GM12878 (cell line): ENCODE measurements around the gene MRTFA. TPM values are rescaled to one million over a fixed set of nuclear protein-coding genes. Genes with fewer than 3 reads are reported as not detected.

Experiments
- ATAC-seq: fragments of 200-7000 bp; cut with Tn5 transposase; 3 replicates; pipeline ENCODE4 v1.9.1; 2020; ENCODE audit warnings: mild to moderate bottlenecking, moderate library complexity
- BruUV-seq: library from RNA; stranded (reverse); fragments of 400-500 nt; replicated peaks from 2 replicates; lab custom pipeline; 2021; lab: Mats Ljungman, UMichigan
- CTCF ChIA-PET: fragments of 300-600 bp; sonication (Branson Sonifier 250); formaldehyde crosslinking; extraction: SDS; loops from one replicate; lab custom pipeline; 2021; ENCODE audit warnings: inconsistent platforms; lab: Yijun Ruan, JAX
- POLR2A ChIA-PET: fragments of 350-600 bp; formaldehyde crosslinking; extraction: SDS; loops from one replicate; lab custom pipeline; 2021; ENCODE audit warnings: inconsistent platforms; lab: Charles Lee
- RAD21 ChIA-PET: fragments of 300-600 bp; sonication (Branson Sonifier 250); formaldehyde crosslinking; loops from one replicate; lab custom pipeline; 2023; ENCODE audit warnings: antibody characterized with exemption; ENCODE audit not compliant: unreplicated experiment; lab: Charles Lee
- SMC1A ChIA-PET: fragments of 300-600 bp; sonication (Branson Sonifier 250); formaldehyde crosslinking; loops from one replicate; lab custom pipeline; 2023; ENCODE audit not compliant: unreplicated experiment, uncharacterized antibody; lab: Charles Lee
- DNase-seq: peaks from one replicate; pipeline ENCODE4 v3.0.0-alpha.2; 2011; ENCODE audit warnings: low read depth, low spot score
- FAIRE-seq: peaks from 3 replicates; lab custom pipeline; 2011; peaks lifted over from hg19 to GRCh38; lab: Jason Lieb, UNC
- H2AFZ ChIP-seq: 2 replicates; pipeline ENCODE4 v1.6.0; 2011; ENCODE audit warnings: low read depth, low read length, control low read depth; ENCODE audit not compliant: control insufficient read depth
- H3K27ac ChIP-seq: 2 replicates; pipeline ENCODE4 v1.5.1; 2011; ENCODE audit warnings: control low read depth; ENCODE audit not compliant: control insufficient read depth, insufficient read depth
- H3K27me3 ChIP-seq, 2 experiments: replicated peaks in 1 of 2; 2 replicates each; pipeline versions ENCODE4 v1.6.0 to v1.6.1; 2011; ENCODE audit warnings: low read length in 1 of 2; ENCODE audit not compliant: control insufficient read depth in 2 of 2, insufficient read depth in 2 of 2
- H3K36me3 ChIP-seq, 2 experiments: 2 replicates each; pipeline ENCODE4 v1.5.1; 2011; ENCODE audit warnings: low read length in 1 of 2; ENCODE audit not compliant: control insufficient read depth in 2 of 2, insufficient read depth in 2 of 2
- H3K4me1 ChIP-seq: 2 replicates; pipeline ENCODE4 v1.6.1; 2011; ENCODE audit warnings: mild to moderate bottlenecking, low read length, moderate library complexity, mixed read lengths; ENCODE audit not compliant: control insufficient read depth, insufficient read depth
- H3K4me2 ChIP-seq: 2 replicates; pipeline ENCODE4 v1.6.0; 2011; ENCODE audit warnings: control low read depth; ENCODE audit not compliant: control insufficient read depth, insufficient read depth
- H3K4me3 ChIP-seq: fragments of 200-600 bp; sonication (generic); 2 replicates; pipeline ENCODE4 v1.5.1; 2016
- H3K79me2 ChIP-seq: 2 replicates; pipeline ENCODE4 v1.6.0; 2011; ENCODE audit warnings: low read length; ENCODE audit not compliant: control insufficient read depth, insufficient read depth
- H3K9ac ChIP-seq: 2 replicates; pipeline ENCODE4 v1.8.0; 2011; ENCODE audit warnings: low read length, control low read depth, mixed read lengths; ENCODE audit not compliant: control insufficient read depth, insufficient read depth
- H3K9me3 ChIP-seq: replicated peaks from 3 replicates; pipeline ENCODE4 v1.5.1; 2011; ENCODE audit warnings: mild to moderate bottlenecking, low read length; ENCODE audit not compliant: control insufficient read depth, insufficient read depth
- H4K20me1 ChIP-seq: 2 replicates; pipeline ENCODE4 v1.6.0; 2011; ENCODE audit not compliant: control insufficient read depth, insufficient read depth
- FOS ChIP-seq: IDR thresholded peaks from 3 replicates; pipeline ENCODE4 v1.6.1; 2011; ENCODE audit warnings: borderline replicate concordance; ENCODE audit not compliant: insufficient read length; ENCODE audit errors: extremely low read depth
- KDM1A ChIP-seq: fragments of 200-600 bp; sonication (generic); IDR thresholded peaks from 2 replicates; pipeline ENCODE4 v1.6.1; 2016; ENCODE audit warnings: borderline replicate concordance
- MAX ChIP-seq: IDR thresholded peaks from 2 replicates; pipeline ENCODE4 v1.6.1; 2012; ENCODE audit warnings: low read depth, low read length, improper control_type of control experiment
- MTA3 ChIP-seq: IDR thresholded peaks from 2 replicates; pipeline ENCODE4 v1.6.1; 2012; ENCODE audit warnings: low read length, inconsistent platforms, borderline replicate concordance
- MXI1 ChIP-seq: fragments of 150-350 bp; IDR thresholded peaks from 2 replicates; pipeline ENCODE4 v1.6.1; 2011; ENCODE audit warnings: low read depth, mild to moderate bottlenecking, inconsistent platforms, low read length, improper control_type of control experiment
- NFXL1 ChIP-seq: fragments of 450-650 bp; IDR thresholded peaks from 2 replicates; pipeline ENCODE4 v1.6.1; 2017; ENCODE audit warnings: antibody characterized with exemption, mild to moderate bottlenecking, borderline replicate concordance
- NFYB ChIP-seq: IDR thresholded peaks from 2 replicates; pipeline ENCODE4 v1.6.1; 2011; ENCODE audit warnings: low read depth, mild to moderate bottlenecking, low read length, improper control_type of control experiment, moderate library complexity; ENCODE audit not compliant: insufficient read depth
- POLR2AphosphoS5 ChIP-seq: IDR thresholded peaks from 2 replicates; pipeline ENCODE4 v1.6.1; 2011; ENCODE audit warnings: mild to moderate bottlenecking, low read length, inconsistent platforms
- SMARCA5 ChIP-seq: fragments of 450-650 bp; IDR thresholded peaks from 2 replicates; pipeline ENCODE4 v1.6.1; 2017; ENCODE audit warnings: mild to moderate bottlenecking
- WGBS: methylation state at CpG from one replicate; pipeline ENCODE4 v1.1.6; 2016; ENCODE audit warnings: low lambda C conversion rate; ENCODE audit not compliant: insufficient replicate concordance, insufficient coverage; ENCODE audit errors: missing lambda C conversion rate; 5-methylcytosine and 5-hydroxymethylcytosine counted together
- in situ Hi-C: fragments of 300-500 bp; cut with MboI; formaldehyde crosslinking; loops from 9 replicates; pipeline ENCODE4 v1.14.3; 2018; ENCODE audit warnings: mixed read lengths
- intact Hi-C: fragments of 100-400 bp; cut with micrococcal nuclease; formaldehyde crosslinking; loops from one replicate; pipeline ENCODE4 v1.14.2; 2022; ENCODE audit not compliant: unreplicated experiment
- polyA plus RNA-seq, 11 experiments: library from polyadenylated mRNA; depleted of rRNA in 4 of 11; unstranded in 6 of 11; stranded (reverse) in 5 of 11; fragments of >200 nt; fragmentation: Nextera tagmentation in 4 of 11; fragmentation: Illumina TruSeq in 1 of 11; extraction: Ambion mirVana in 4 of 11; extraction: Trizol in 1 of 11; gene quantifications; 1 replicate in 1 of 11; 2 replicates in 10 of 11; pipeline versions ENCODE4 v1.2.1 to v1.2.3, GENCODE V29; 2011 to 2016; ENCODE audit warnings: inconsistent platforms in 2 of 11, missing spikeins in 2 of 11, low read depth in 1 of 11
- total RNA-seq, 4 experiments: library from RNA; depleted of rRNA in 3 of 4; stranded (reverse); fragments of >200 nt in 3 of 4; fragmentation: Illumina TruSeq in 1 of 4; extraction: Trizol in 1 of 4; gene quantifications; 2 replicates each; pipeline versions ENCODE4 v1.2.1 to v1.2.3, GENCODE V29; 2013 to 2021

MRTFA gene
- total and polyA plus RNA-seq, 10 of the 15 experiments (the other 5 are each of a cell fraction or from before 2014, with no cell fraction given) = 2.0 to 63.9 (median 17.9) TPM

- Histone ChIP-seq H4K20me1 (no peaks in the 10 kb centered on the region), H3K9me3 (no peaks in the 10 kb centered on the region; the same call in 2 of the 3 replicates), H3K27me3 (no peaks in the 10 kb centered on the region), H3K9ac (no peak overlapping the region), H3K36me3 (no peaks in the 10 kb centered on the region), H3K79me2 (no peaks in the 10 kb centered on the region), H2AFZ (no peak overlapping the region), H3K4me1 (no peaks in the 10 kb centered on the region), H3K4me2 (no peak overlapping the region)
- POLR2A ChIA-PET = interaction anchor here (0.6 kb wide), 1 partner anchor 67 kb away, joined by 4 read pairs; no protein-coding TSS in a partner anchor
- ATAC-seq (no peak), DNase-seq (no peak)
- CTCF ChIA-PET = interaction anchor here (1.7 kb wide), 1 partner anchor 12 kb away, joined by 5 read pairs; no protein-coding TSS in a partner anchor
- SMC1A ChIA-PET = interaction anchor here (1.1 kb wide), 1 partner anchor 20 kb away, joined by 3 read pairs; no protein-coding TSS in a partner anchor
- WGBS = 85% methylated on average over 11 of the region's 13 CpGs
- in situ Hi-C loops = no loop called here
- BruUV-seq = no TSS peak
- no peak for TF ChIP-seq KDM1A
- no peak for TF ChIP-seq NFXL1
- TF ChIP-seq FOS = no peak
- TF ChIP-seq MXI1 = no peak
- no peak for TF ChIP-seq NFYB
- TF ChIP-seq SMARCA5 = no peak
- no peak for TF ChIP-seq MAX
- TF ChIP-seq MTA3 = no peak
- no peak for TF ChIP-seq POLR2AphosphoS5
- TF ChIP-seq, all 136 proteins: peak for 0
- H3K4me3 ChIP-seq = no peak overlapping the region
- no peak for FAIRE-seq
- H3K27ac ChIP-seq = no peak overlapping the region
- intact Hi-C loops = no loop called here
- RAD21 ChIA-PET = no interaction called here
Measured at GRCh38 chr22:40671369-40671768, 34.9 kb upstream of the MRTFA start.
